Esophagus muscularis mucosa (tissue), 2 donors: ENCODE results near the gene ATP5MC2.

ENCODE experiments used
- POLR2A ChIP-seq: fragments of 450-650 bp; IDR thresholded peaks from one replicate; pipeline ENCODE4 v1.6.1; 2017; ENCODE audit warnings: antibody characterized with exemption, moderate library complexity, mild to moderate bottlenecking, low read depth
- POLR2AphosphoS5 ChIP-seq, 2 donors: sonication (generic); formaldehyde crosslinking; IDR thresholded peaks; one replicate each; pipeline ENCODE4 v1.6.1; 2017; ENCODE audit warnings: antibody characterized with exemption in 2 of 2

- no peak for TF ChIP-seq POLR2A
- no peak for TF ChIP-seq POLR2AphosphoS5 (IDR thresholded peaks at IDR 0.05)
These were observed 25.8 kb upstream of the ATP5MC2 start for GRCh38 chr12:53701518-53702264.
